ENCODE results near the gene PERM1.
"Not testable (repeated sequence)": the region's sequence is repeated elsewhere in the genome, so short reads cannot be mapped to it uniquely, and the experiment has no call there.

Gene PERM1

DNA sequence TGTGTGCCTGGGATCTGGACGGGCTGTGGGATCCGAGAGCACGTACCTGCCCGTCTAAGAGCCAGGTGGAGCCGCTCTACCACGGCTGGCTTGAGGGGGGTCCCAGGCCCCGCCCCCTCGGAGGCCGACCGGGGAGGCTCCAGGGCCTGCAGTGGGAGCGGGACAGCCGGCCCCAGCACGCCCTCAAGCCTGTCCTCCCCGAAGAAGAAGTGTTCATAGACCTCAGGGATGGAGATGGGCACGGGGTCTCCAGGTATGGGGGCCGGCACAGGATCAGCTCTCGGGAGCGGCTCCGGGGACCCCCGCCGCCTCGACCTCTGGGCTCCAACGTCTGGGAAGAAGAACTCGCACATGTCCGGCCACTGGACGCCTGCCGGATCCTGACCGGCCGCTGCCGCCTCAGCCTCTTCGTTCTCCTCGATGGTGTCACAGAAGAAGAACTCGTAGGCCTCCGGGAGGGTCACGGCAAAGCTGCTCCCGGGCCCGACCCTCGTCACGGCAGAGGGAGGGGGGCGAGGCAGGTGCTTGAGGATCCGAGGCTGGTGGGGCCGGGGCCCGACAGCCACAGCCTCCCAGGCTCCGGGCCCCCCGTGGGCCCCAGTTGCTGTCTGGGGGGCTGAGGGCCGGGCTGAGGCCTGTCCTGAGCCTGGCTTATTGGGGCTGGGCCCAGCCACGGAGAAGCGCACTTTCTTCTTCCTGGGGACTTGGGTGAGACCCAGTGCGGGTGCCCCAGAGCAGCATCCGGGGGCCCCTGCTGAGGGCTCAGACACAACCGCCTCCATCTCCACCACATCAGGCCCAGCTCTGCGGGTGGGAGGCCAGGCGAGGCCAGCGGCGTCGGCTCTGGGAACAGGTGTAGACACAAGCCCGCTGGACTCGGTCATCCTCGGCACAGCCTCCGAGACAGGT lies 2.8 kb downstream of the PERM1 start:
- DNase-seq (ENCODE audit: low read depth, low spot score) = no peak

DNA sequence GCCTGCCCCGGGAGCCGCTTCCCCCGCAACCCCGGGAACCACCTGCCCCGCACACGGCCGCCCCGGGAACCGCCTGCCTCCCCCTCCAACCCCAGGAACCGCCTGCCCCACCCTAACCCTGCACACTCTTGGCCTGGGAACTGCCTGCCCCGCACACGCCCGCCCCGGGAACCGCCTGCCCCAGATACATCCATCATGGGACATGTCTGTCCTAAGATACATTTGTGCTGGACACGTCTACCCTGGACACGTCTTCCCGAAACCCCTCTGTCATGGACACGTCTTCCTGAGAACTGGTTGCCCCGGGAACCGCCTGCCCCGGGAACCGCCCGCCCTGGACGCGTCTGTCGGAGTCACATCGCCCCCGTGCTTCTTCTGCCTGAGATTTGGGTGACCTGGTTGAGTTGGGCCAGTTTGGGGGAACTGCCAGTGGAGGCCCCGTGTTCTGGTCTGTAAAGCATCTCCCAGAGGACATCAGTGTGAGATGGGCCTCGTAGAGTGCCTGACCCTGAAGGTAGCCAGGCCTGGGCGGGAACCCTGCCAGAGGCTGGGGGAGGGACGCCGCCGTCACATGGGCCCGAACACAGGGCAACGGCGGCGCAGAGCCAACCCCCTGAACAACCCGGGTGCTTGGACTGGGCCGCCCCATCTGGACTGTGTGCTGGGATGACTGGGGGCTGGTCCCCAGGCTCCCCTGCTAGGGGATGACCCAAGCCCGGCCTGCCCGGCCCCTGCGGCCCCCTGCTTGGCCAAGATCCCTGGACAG lies 3.6 kb downstream of the PERM1 start:
- no peak for DNase-seq (ENCODE audit: low read depth, low spot score)

GRCh38 chr1:976791-977190 lies 5.1 kb downstream of the PERM1 start:
- DNase-seq (ENCODE audit: low read depth, low spot score) = not testable (repeated sequence)

- DNase-seq (ENCODE audit: low read depth, low spot score) = peak; percentile 70
Observed at GRCh38 chr1:975896-976683, 5.8 kb downstream of the PERM1 start.

DNA sequence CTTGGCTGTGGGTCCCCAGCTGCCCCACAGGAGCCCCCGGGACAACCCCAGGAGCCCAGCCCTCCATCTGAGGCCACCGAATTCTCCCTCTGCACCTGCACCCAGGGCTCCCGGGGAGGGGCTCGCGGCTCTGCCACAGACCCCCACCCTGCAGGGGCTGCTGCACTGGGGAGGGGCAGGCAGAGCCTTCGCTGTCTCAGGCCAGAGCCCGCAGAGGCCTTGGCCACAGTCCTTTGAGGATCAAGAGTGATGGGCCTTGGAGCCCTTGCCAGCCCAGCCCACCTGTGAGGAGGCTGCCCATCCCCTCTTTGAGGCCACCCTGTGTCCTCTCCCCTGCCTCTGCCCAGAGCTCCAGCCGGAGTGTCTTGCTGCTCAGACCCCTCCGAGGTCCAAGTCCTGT lies 6.5 kb downstream of the PERM1 start:
- no peak for DNase-seq (ENCODE audit: low read depth, low spot score)

DNA sequence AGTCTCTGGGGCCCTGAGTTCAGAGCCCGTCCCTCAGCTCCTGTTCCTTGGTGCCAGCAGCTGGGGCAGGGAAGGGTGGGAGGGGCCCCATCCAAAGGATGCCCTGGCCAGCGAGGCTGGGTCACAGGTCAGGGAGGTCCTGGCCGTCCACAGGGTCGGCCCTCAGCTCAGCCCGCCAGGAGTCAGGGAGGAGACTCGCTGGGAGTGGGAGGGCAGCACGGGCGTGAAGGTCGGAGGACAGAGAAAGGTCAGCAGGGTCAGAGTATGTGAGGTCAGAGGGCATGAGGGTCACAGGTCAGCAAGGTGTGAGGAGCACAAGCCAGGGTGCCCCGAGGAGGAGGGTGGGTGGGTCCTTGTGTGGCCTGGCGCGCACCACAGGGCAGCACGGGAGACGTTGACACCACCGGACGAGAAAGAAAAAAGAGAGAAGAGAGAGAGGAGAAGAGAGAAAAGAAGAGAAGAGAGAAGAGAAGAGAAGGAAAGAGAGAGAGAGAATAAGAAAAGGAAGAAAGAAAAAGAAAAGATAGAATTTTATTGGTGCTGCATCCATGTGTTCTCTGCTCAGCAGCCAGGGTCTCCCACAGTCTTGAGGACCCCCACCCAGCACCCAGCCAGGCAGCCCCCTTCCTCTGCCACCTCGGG lies 7.1 kb downstream of the PERM1 start:
- DNase-seq (ENCODE audit: low read depth, low spot score) = no peak

DNA sequence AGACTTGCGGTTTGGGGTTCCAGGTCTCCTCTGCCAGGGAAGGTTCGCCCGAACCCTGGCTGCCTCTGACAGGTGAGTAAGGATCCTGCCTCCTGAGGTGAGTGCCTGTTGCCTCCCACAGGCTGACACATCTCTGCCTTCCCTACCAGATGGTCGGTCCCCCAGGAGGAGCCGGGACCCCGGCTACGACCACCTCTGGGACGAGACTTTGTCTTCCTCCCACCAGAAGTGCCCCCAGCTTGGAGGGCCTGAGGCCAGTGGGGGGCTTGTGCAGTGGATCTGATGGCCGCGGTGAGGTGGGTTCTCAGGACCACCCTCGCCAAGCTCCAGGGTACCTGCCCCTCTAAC lies 7.6 kb downstream of the PERM1 start:
- DNase-seq (ENCODE audit: low read depth, low spot score) = no peak

- no peak for DNase-seq (ENCODE audit: low read depth, low spot score)
Observed at GRCh38 chr1:973459-974292, 8.2 kb downstream of the PERM1 start.

DNA sequence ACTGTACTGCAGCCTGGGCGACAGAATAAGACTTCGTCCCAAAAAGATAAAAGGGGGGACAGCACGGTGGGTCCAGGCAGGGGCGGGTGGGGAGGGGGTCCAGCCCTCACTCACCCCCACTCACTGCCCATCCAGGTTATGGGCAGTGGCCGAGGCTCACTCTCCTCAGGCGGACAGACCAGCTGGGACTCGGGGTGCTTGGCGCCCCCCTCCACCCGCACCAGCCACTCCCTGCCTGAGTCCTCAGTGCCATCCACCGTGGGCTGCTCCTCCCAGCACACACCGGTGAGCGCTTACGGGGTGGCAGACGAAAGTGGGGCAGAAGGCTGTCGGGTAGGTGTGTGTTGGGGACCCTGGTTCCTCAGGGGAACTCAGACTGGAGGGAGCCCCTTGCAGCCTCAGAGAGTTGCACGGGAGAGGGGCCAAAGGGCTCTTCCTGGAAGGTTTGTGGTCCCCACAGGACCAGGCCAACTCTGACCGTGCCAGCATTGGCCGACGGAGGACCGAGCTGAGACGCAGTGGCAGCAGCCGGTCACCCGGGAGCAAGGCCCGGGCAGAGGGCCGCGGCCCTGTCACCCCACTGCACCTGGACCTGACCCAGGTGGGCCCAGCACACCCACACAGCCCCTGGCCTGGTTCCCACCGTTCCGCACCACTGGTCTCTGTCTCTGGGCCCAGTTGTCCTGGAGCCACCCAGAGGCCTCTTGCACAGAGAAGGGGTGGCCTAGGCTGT lies 9.0 kb downstream of the PERM1 start:
- no peak for DNase-seq (ENCODE audit: low read depth, low spot score)

DNA sequence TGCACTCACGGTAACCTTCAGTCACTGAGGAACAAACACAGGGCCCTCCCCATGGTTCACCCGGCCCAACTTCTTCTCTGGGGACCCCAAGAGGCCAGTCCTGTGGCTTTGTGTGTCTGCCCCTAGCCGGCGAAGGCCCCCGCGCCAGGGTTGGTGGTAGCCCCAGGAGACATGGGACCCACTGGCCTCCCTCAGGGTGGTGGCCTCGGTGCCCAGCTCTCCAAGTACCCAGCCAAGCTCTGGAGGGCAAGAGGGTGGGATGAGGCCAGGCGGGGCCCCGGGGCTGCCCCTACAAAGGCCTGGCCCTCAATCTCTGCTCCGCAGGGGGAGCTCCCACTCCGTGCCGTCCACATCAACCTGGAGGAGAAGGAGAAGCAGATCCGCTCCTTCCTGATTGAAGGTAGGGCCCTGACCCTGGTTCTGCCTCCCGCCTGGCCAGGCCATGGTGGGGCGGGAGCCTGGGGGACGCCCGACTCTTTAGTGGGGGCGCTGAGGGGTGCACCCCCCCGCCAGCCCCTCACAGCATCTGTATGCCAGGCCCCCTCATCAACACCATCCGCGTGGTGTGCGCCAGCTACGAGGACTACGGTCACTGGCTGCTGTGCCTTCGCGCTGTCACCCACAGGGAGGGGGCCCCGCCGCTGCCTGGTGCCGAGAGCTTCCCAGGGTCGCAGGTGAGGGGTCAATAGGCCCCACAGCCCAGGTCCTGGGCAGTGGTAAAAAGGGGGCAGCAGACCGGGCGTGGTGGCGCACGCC lies 10.0 kb downstream of the PERM1 start:
- no peak for DNase-seq (ENCODE audit: low read depth, low spot score)

DNA sequence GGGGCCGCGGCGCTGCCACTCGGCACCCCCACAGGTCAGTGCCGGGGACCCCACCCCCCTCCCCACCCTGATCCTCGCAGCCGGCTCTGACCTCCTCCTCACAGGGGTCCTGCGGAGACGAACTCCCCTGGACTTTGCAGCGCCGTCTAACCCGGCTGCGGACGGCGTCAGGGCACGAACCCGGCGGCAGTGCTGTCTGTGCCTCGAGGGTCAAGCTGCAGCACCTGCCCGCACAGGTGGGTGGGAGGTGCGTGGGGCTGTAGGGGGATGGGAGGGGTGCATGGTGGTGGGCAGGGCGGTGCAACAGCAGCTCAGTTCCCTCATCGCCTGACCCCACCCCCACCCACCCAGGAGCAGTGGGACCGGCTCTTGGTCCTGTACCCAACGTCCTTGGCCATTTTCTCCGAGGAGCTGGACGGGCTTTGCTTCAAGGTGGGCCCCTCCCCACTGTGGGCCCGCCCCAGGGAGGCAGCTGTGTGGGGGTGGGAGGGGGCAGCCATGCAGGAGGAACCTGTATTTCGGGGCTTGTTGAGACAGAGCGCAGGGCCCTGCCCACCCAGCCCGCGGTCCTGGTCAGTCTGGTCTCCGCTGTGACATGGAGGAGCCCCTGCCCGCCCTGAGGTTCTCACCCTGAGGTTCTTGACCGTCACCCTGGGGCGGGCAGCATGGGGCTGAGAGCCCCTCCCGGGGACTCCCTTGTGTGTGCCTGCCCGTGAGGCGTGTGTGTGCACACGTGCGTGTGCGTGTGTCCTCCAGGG lies 10.7 kb downstream of the PERM1 start:
- no peak for DNase-seq (ENCODE audit: low read depth, low spot score)

DNA sequence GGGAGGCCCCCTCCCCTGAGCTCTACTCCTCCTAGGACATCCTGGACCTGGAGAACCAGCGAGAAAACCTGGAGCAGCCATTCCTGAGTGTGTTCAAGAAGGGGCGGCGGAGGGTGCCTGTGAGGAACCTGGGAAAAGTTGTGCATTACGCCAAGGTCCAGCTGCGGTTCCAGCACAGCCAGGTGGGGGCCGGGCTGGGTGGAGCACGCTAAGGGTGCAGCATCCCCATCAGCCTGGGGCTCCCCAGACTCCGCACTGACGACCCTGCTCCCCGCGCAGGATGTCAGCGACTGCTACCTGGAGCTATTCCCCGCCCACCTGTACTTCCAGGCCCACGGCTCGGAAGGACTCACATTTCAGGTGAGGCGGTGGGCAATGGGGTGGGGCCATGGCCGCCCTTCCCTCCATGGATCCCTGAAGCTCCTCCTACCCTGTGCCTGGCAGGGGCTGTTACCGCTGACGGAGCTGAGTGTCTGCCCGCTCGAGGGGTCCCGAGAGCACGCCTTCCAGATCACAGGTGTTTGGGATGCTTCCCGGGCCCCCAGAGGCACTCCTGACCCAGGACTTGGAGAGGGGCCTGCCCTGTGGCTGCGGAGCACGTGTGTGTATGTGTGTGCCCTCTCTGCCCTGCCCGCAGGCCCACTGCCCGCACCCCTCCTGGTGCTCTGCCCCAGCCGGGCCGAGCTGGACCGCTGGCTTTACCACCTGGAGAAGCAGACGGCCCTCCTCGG lies 11.5 kb downstream of the PERM1 start:
- DNase-seq (ENCODE audit: low read depth, low spot score) = no peak

DNA sequence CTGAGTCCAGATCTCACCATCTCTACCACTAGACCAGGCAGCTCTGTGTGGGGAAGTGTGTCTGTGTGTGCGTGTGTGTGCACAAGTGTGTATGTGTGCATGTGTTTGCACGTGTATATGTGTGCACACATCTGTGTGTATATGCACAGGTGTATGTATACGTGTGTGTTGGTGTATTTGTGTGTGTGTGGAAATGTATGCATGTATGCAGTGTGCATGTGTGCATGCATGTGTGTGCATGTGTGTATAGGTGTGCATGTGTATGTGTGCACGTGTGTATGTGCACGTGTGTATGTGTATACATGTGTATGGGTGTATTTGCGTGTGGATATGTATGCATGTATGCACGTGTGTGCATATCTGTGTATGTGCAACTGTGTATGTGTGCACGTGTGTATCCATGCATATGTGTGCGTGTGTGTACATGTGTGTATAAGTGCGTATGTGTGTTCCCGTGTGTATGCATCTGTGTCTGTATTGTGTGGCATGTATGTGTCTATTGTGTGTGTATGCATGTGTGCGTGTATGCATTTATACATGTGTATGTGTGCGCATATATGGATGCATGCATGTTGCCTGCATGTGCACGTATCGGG lies 12.5 kb downstream of the PERM1 start:
- no peak for DNase-seq (ENCODE audit: low read depth, low spot score)

GRCh38 chr1:967466-968343 lies 14.2 kb downstream of the PERM1 start:
- DNase-seq (ENCODE audit: low read depth, low spot score) = no peak

DNA sequence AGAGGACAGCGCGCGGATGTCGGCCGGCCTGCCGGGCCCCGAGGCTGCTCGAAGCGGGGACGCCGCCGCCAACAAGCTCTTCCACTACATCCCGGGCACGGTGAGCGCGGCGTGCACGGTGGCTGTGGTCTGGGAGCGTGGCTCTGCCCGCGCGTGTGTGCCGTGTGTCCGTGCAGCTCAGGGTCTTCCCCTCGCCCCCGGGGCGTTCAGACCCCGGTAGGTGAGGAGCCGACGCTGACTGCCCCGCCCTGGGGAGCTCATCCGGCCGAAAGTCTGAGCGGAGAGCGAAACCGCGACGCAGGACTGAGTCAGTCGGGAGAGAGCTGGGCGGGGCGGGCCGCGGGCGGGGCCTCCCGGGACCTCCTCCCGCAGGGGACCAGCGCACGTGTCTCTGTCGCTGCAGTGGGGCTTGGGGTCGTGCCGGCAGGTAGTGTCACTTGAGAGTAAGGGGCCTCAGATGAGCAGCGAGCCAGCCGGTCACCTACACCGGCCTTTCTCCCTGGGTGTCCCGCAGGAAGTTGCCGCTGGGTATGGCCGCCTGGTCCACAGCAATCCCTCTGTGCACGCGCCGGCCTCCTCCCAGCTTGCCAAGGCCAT lies 15.1 kb downstream of the PERM1 start:
- DNase-seq (ENCODE audit: low read depth, low spot score) = peak; percentile 80

DNA sequence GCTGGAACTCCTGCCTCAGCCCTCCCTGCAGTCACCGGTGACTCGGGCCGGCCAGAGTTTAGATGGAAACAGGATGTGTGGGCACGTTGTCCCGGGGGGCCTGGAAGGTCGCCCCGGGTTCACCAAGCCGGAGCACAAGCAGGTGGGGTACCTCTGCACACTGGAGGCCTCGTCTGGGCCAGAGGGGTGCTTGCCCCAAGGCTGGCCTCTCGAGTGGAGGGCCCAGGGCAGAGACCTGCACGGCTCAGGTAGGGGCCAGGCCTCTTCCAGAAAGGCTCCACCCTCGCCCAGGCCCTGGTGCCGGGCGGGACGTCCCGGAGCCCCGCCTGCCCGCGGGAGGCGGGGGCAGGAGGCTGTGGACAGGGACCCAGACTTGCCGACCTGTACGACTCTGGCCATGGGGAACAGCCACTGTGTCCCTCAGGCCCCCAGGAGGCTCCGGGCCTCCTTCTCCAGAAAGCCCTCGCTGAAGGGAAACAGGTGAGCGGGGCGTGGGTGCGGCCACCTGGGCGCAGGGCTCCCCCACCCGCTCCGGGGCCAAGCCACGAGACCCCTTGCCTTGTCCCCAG lies 15.7 kb downstream of the PERM1 start, which contains the start of gene PLEKHN1:
PLEKHN1 (plus strand) TSS at position 348 of the 569 bp plus-strand sequence; CDS start at position 398, 50 bp downstream.
- no peak for DNase-seq (ENCODE audit: low read depth, low spot score)

All from astrocyte of the hippocampus (primary cell).